Measurements from ENCODE around the gene AGAP1. TPM values are rescaled to one million over a fixed set of nuclear protein-coding genes. Genes with fewer than 3 reads are reported as not detected.

Gene AGAP1
- total RNA-seq, 4 donors from 2014 or later: 33.7 to 39.9 (median 35.6) TPM

DNA sequence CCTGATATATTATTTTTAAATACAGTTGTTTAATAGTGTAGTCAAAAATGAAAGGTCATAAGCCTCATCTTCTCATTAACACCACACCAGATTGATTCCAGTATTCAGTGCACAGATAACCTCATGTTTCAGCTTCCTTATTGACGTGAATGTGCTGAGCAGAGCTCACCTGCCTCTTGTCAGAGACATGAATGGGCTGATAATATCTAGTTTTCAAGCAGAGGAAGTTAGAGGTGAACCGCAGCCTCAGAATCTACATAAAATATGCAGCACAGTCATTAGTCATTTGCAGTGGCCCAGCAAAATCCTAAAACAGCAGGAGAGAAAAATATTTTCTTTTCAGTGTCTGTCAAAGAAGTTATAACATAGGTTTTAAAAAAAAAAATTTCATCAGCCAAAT lies 458.1 kb downstream of the AGAP1 start:
- WGBS, 2 donors: 56 to 71% methylated on average over 2 of the region's 2 CpGs

DNA sequence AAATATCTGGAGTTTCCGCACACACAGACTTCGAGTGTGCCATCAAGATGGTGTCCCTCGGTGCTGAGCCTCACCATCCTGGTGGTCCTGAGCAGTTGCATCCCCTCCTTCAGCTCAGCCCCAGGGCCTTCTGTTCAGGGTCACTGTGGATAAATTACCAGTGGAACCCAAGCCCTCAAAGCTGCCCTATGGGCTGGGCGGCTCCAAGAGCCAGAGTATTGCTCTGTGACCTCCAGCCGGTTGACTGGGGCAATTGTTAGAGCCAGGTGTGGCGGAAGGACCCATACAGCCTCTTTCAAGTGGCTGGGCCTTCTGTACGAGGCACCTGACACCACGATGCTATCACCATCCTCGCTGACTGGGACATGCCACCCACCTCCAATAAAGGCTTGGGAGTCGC lies 458.9 kb downstream of the AGAP1 start:
- Histone ChIP-seq H3K4me3 (no peak overlapping the region), H3K4me1 (peaks cover 0 to 20% (median 0%) of the 10 kb centered on the region in 4 donors), H3K27me3 (no peaks in the 10 kb centered on the region), H3K27ac (no peak overlapping the region), H3K36me3 (peaks cover 0 to 5% (median 0%) of the 10 kb centered on the region in 3 donors), H3K9me3 (no peaks in the 10 kb centered on the region)
- WGBS, 2 donors: 94 to 96% methylated on average over 10 of the region's 10 CpGs
- DNase-seq (ENCODE audit: low spot score in 2 of 2): no peak
- no peak for TF ChIP-seq POLR2A (IDR thresholded peaks at IDR 0.05)
- no peak for TF ChIP-seq EP300 (IDR thresholded peaks at IDR 0.05)
- TF ChIP-seq CTCF (IDR thresholded peaks at IDR 0.05): no peak

More for the DNA sequence above, 458.1 kb downstream of the AGAP1 start:
- no peak overlapping the region for H3K4me3 ChIP-seq
- peaks cover 0 to 5% (median 0%) of the 10 kb centered on the region in 3 donors for H3K36me3 ChIP-seq
- no peak for DNase-seq (ENCODE audit: low spot score in 2 of 2)
- no peak overlapping the region for H3K27ac ChIP-seq
- H3K4me1 ChIP-seq: peaks cover 0 to 20% (median 0%) of the 10 kb centered on the region in 4 donors
- H3K27me3 ChIP-seq: no peaks in the 10 kb centered on the region
- H3K9me3 ChIP-seq: no peaks in the 10 kb centered on the region
- TF ChIP-seq POLR2A (IDR thresholded peaks at IDR 0.05) (no peak), CTCF (IDR thresholded peaks at IDR 0.05) (no peak), EP300 (IDR thresholded peaks at IDR 0.05) (no peak)

DNA sequence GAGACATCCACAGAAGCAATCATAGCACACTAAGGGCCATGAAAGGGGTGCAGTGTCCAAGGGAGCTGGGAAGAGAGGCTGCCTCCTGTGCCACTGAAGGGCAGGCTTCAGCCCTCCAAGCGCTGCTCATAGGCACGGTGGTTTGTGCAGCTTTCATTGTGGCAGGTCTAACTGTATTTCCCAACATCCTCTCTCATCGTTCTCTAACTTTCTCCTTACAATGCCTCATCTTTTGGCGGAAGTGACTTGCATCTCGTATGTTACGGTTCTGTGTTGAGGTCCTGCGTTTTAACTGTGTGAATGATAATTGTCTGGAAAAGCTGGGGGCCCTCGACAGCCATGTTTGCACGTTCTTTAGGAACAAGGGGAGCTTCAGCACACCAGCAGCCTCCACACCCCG lies 460.4 kb downstream of the AGAP1 start:
- Histone ChIP-seq H3K9me3 (no peaks in the 10 kb centered on the region), H3K4me3 (no peak overlapping the region), H3K27ac (no peak overlapping the region), H3K36me3 (peaks cover 0 to 5% (median 0%) of the 10 kb centered on the region in 3 donors), H3K27me3 (no peaks in the 10 kb centered on the region), H3K4me1 (peaks cover 0 to 18% (median 0%) of the 10 kb centered on the region in 4 donors)
- TF ChIP-seq CTCF (IDR thresholded peaks at IDR 0.05) (no peak), EP300 (IDR thresholded peaks at IDR 0.05) (no peak), POLR2A (IDR thresholded peaks at IDR 0.05) (no peak)
- 89 to 92% methylated on average over 10 of the region's 10 CpGs for WGBS, 2 donors
- DNase-seq (ENCODE audit: low spot score in 2 of 2): no peak

GRCh38 chr2:235954888-235955480 lies 461.1 kb downstream of the AGAP1 start:
- H3K36me3 ChIP-seq: peaks cover 0 to 11% (median 0%) of the 10 kb centered on the region in 3 donors
- TF ChIP-seq EP300 (IDR thresholded peaks at IDR 0.05) (no peak), CTCF (IDR thresholded peaks at IDR 0.05) (no peak), POLR2A (IDR thresholded peaks at IDR 0.05) (no peak)
- H3K27ac ChIP-seq: no peak overlapping the region
- no peaks in the 10 kb centered on the region for H3K27me3 ChIP-seq
- WGBS, 2 donors: 91 to 95% methylated on average over 13 of the region's 13 CpGs
- no peak for DNase-seq (ENCODE audit: low spot score in 2 of 2)
- H3K4me1 ChIP-seq: peaks cover 0 to 11% (median 0%) of the 10 kb centered on the region in 4 donors
- H3K9me3 ChIP-seq: no peaks in the 10 kb centered on the region
- no peak overlapping the region for H3K4me3 ChIP-seq

- DNase-seq (ENCODE audit: low spot score in 2 of 2): no peak
- H3K27ac ChIP-seq: no peak overlapping the region
- no peak for TF ChIP-seq EP300 (IDR thresholded peaks at IDR 0.05)
- no peak for TF ChIP-seq CTCF (IDR thresholded peaks at IDR 0.05)
- TF ChIP-seq POLR2A (IDR thresholded peaks at IDR 0.05): no peak
- 90 to 98% methylated on average over 4 of the region's 4 CpGs for WGBS, 2 donors
- no peaks in the 10 kb centered on the region for H3K27me3 ChIP-seq
- H3K9me3 ChIP-seq: no peaks in the 10 kb centered on the region
- peaks cover 0 to 12% (median 0%) of the 10 kb centered on the region in 3 donors for H3K36me3 ChIP-seq
- peaks cover 0 to 4% (median 0%) of the 10 kb centered on the region in 4 donors for H3K4me1 ChIP-seq
- no peak overlapping the region for H3K4me3 ChIP-seq
Observed at GRCh38 chr2:235955664-235956063, 461.8 kb downstream of the AGAP1 start.
